Naive thymus-derived CD8-positive, alpha-beta T cell (primary cell): ENCODE data around the gene C9orf78. TPM values are rescaled to one million over a fixed set of nuclear protein-coding genes. Genes with fewer than 3 reads are reported as not detected.

ENCODE experiments used
- ATAC-seq, 2 donors: fragments of 150-1000 bp; cut with Tn5 transposase in 1 of 2; sonication (Bioruptor Pico), chemical (Tn5 transposase) in 1 of 2; 1 replicate in 1 of 2; 2 replicates in 1 of 2; pipeline ENCODE4 v1.10.0; 2021; ENCODE audit warnings: mild to moderate bottlenecking in 2 of 2, moderate library complexity in 2 of 2
- POLR2A ChIA-PET: fragments of 350-600 bp; sonication (Branson Sonifier 250); formaldehyde crosslinking; loops from one replicate; lab custom pipeline; 2021; ENCODE audit warnings: antibody characterized with exemption; lab: Charles Lee
- DNase-seq, 10 donors: peaks; one replicate each; pipeline versions ENCODE4 v3.0.0 to v3.0.0-alpha.2; 2020 to 2022
- H3K27ac Mint-ChIP-seq, 10 donors: one replicate each; pipeline ENCODE4 v1.8.0; 2020 to 2022; ENCODE audit warnings: mild to moderate bottlenecking in 10 of 10, mixed read lengths in 10 of 10, moderate library complexity in 4 of 10, inconsistent platforms in 1 of 10
- H3K27me3 Mint-ChIP-seq, 5 donors: one replicate each; pipeline ENCODE4 v1.8.0; 2021 to 2022; ENCODE audit warnings: mixed read lengths in 5 of 5
- H3K36me3 Mint-ChIP-seq, 3 donors: one replicate each; pipeline ENCODE4 v1.8.0; 2020 to 2022; ENCODE audit warnings: mixed read lengths in 3 of 3, mild to moderate bottlenecking in 2 of 3, inconsistent platforms in 1 of 3
- H3K4me1 Mint-ChIP-seq, 4 donors: one replicate each; pipeline ENCODE4 v1.8.0; 2021 to 2022; ENCODE audit warnings: mixed read lengths in 4 of 4
- H3K4me3 Mint-ChIP-seq, 10 donors: one replicate each; pipeline ENCODE4 v1.8.0; 2020 to 2022; ENCODE audit warnings: mild to moderate bottlenecking in 10 of 10, mixed read lengths in 10 of 10, moderate library complexity in 6 of 10, inconsistent platforms in 1 of 10
- H3K9me3 Mint-ChIP-seq, 9 donors: one replicate each; pipeline ENCODE4 v1.8.0; 2020 to 2022; ENCODE audit warnings: mixed read lengths in 9 of 9, mild to moderate bottlenecking in 3 of 9, inconsistent platforms in 1 of 9, moderate library complexity in 1 of 9
- polyA plus RNA-seq, 3 donors: library from polyadenylated mRNA; unstranded; fragments of 300-500 nt; fragmentation: Illumina TruSeq; gene quantifications; one replicate each; pipeline ENCODE4 v1.2.3, GENCODE V29; 2021
- total RNA-seq, 8 experiments: library from RNA in 2 of 8; stranded (reverse) in 2 of 8; gene quantifications; one replicate each; pipeline ENCODE4 v1.2.3 and lab custom pipeline; 2021 to 2026

C9orf78 gene
- total and polyA plus RNA-seq, 5 experiments from 2014 or later = 98.7 to 242 (median 191) TPM

DNA sequence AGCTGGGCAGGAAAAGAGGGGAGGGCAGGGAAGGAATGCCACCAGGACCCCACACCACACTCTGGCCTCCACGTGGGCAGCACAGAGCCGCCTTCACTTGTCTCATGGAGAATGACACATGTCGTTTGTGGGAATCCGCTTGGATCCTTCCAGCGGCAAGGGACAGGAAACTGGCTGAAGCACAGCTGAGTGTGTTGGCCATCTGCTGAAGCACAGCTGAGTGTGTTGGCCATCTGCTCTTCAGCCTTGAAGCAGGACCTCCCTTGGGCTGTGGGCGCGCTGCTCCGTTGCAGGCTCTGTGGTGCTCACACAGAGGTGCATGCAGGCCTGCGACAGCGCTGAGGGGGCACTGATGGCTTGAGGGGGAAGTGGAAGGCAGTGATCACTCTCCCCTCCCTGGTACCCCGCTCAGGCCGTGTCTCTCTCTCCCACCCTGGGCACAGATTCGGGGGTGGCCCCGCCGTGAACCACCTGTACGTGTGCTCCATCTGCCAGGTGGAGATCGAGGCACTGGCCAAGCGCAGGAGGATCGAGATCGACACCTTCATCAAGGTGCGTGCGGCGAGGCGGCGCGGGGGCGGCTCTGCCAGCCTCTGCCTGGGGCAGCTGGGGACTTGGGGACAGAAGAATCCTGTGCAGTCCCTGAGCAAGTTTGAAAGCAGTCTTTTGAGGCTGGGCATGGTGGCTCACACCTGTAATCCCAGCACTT, 40.8 kb upstream of the C9orf78 start:
- ATAC-seq (no peak), DNase-seq (no peak)
- Mint-ChIP-seq H3K4me3 (no peak overlapping the region), H3K27ac (peak overlapping the region in 5 of 10 donors; percentile 2 to 86 (median 43)), H3K4me1 (peaks cover 12 to 47% (median 30%) of the 10 kb centered on the region in 4 donors), H3K27me3 (no peaks in the 10 kb centered on the region), H3K9me3 (no peaks in the 10 kb centered on the region), H3K36me3 (peaks cover 0 to 73% (median 18%) of the 10 kb centered on the region in 3 donors)
- POLR2A ChIA-PET = interaction anchor here (0.5 to 1.2 kb wide), 4 partner anchors 33 to 169 kb away, joined by 3 to 5 read pairs (median 3); partner anchors contain the start of gene USP20

DNA sequence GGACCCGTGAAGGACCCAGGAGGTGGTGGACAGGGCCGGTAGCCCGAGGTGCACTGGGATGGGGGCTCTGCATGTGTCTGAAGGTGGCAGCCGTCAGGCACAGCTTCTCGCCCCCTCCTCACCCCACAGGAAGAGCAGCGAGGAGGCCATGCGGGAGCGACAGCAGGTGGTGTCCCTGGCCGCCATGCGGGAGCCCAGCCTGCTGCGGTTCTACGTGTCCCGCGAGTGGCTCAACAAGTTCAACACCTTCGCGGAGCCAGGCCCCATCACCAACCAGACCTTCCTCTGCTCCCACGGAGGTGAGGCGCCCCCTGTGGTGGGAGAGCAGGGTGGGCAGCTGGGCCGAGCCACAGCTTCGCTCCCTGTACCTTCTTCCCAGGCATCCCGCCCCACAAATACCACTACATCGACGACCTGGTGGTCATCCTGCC, 40.1 kb upstream of the C9orf78 start:
- no peak overlapping the region for H3K4me3 Mint-ChIP-seq
- POLR2A ChIA-PET = no interaction called here
- ATAC-seq = no peak
- no peak for DNase-seq
- H3K27me3 Mint-ChIP-seq = no peaks in the 10 kb centered on the region
- no peaks in the 10 kb centered on the region for H3K9me3 Mint-ChIP-seq
- peak overlapping the region in 3 of 10 donors; percentile 2 to 77 (median 52) for H3K27ac Mint-ChIP-seq
- peaks cover 12 to 50% (median 36%) of the 10 kb centered on the region in 4 donors for H3K4me1 Mint-ChIP-seq
- peaks cover 0 to 69% (median 18%) of the 10 kb centered on the region in 3 donors for H3K36me3 Mint-ChIP-seq

DNA sequence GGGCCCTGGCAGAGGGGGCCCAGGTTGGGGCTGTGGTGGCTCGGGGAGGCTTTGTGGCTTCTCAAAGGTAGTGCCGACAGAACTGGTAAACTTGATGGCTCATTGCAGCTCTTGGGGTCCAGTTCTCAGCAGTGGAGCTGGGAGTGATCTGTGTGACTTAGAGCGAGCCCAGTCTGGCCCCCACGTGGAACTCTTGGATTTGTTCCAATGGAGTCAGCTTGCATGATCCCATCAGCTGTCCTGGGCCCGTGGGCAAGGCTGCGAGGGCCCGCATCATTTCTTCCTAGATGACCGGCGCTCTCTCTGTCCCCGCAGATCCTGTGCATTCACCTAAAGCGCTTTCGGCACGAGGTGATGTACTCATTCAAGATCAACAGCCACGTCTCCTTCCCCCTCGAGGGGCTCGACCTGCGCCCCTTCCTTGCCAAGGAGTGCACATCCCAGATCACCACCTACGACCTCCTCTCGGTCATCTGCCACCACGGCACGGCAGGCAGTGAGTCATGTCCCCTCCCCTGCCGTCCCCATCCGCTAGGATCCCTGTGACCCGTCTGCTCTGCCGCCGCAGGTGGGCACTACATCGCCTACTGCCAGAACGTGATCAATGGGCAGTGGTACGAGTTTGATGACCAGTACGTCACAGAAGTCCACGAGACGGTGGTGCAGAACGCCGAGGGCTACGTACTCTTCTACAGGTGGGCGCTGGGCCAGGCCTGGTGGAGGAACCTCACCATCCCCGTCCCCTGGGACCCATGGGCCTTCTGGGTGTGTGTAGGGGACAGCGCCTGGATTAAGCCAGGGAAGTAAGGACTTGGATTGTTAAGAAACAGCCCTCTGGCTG, 39.4 kb upstream of the C9orf78 start:
- H3K4me1 Mint-ChIP-seq = peaks cover 16 to 56% (median 43%) of the 10 kb centered on the region in 4 donors
- ATAC-seq = no peak

DNA sequence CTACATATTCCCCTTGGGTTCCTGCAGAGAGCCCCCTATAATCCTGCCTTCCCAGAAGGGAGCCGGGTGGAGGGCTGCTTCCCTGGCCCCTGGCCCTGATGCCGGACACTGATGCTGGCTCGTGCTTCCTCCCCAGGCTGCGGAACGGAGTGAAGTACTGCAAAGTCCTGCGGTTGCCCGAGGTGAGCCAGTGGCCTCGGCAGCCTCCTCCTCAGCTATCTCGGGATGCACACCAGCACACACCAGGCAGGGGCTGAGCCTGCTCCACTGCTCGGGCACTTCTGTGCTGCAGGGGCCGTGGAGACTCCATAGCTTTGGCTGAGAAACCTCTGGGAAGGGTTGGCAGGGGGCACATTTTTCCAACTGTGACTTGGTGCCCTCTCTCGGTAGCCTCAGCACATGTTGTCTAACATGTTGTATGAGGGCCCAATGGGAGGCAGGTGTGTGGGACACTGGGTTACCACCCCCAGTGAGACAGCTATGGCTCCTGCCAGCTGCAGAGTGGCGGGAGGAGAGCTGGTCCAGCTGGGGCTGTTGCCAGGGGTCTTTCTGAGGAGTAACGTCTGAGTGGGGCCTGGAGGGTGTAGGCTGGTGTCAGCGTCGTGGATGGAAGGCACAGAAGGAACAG, 38.6 kb upstream of the C9orf78 start:
- Mint-ChIP-seq H3K4me3 (peak overlapping the region in 2 of 10 donors; percentile 18 to 30), H3K4me1 (peaks cover 17 to 63% (median 50%) of the 10 kb centered on the region in 4 donors), H3K27ac (peak overlapping the region; percentile 56 to 92 (median 82)), H3K9me3 (no peaks in the 10 kb centered on the region), H3K27me3 (no peaks in the 10 kb centered on the region), H3K36me3 (peaks cover 0 to 59% (median 18%) of the 10 kb centered on the region in 3 donors)
- ATAC-seq (no peak), DNase-seq (no peak)
- POLR2A ChIA-PET = interaction anchor here (0.6 to 1.4 kb wide), 5 partner anchors 13 to 812 kb away, joined by 3 to 5 read pairs (median 4); partner anchors contain the start of genes C9orf78 and USP20

More for the DNA sequence above, 39.4 kb upstream of the C9orf78 start:
- no peaks in the 10 kb centered on the region for H3K27me3 Mint-ChIP-seq
- H3K9me3 Mint-ChIP-seq = no peaks in the 10 kb centered on the region
- no peak for DNase-seq
- peak overlapping the region in 1 of 10 donors; percentile 24 for H3K4me3 Mint-ChIP-seq
- POLR2A ChIA-PET = interaction anchor here (1.4 kb wide), 1 partner anchor 12 kb away, joined by 5 read pairs; no protein-coding TSS in a partner anchor
- peaks cover 0 to 64% (median 18%) of the 10 kb centered on the region in 3 donors for H3K36me3 Mint-ChIP-seq
- H3K27ac Mint-ChIP-seq = peak overlapping the region in 9 of 10 donors; percentile 5 to 92 (median 75)

DNA sequence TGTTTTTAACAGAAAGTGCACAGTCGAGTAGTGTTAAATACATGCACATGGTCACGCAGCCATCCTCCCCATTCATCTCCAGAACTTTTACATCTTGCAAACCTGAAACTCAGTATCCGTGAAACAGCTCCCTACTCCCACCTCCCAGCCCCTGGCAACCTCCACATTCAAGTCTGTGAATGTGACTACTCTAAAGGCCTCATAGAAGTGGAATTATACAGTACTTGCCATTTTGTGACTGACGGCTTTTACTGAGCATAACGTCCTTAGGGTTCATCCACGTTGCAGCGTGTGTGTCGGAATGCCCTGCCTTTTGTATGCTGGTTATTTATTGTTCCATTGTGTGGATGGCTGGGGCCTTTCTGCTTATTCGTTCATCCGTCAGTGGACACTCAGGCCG, 36.0 kb upstream of the C9orf78 start:
- Mint-ChIP-seq H3K9me3 (no peaks in the 10 kb centered on the region), H3K27me3 (no peaks in the 10 kb centered on the region), H3K27ac (peak overlapping the region; percentile 60 to 96 (median 94)), H3K4me1 (peaks cover 29 to 78% (median 67%) of the 10 kb centered on the region in 4 donors), H3K4me3 (peak overlapping the region in 6 of 10 donors; percentile 15 to 74 (median 56)), H3K36me3 (peaks cover 0 to 42% (median 15%) of the 10 kb centered on the region in 3 donors)
- no peak for ATAC-seq
- DNase-seq = no peak
- POLR2A ChIA-PET = interaction anchor here (0.7 to 11.9 kb wide), 4 partner anchors 9 to 36 kb away, joined by 3 to 253 read pairs (median 97); partner anchors contain the start of genes C9orf78 and USP20

DNA sequence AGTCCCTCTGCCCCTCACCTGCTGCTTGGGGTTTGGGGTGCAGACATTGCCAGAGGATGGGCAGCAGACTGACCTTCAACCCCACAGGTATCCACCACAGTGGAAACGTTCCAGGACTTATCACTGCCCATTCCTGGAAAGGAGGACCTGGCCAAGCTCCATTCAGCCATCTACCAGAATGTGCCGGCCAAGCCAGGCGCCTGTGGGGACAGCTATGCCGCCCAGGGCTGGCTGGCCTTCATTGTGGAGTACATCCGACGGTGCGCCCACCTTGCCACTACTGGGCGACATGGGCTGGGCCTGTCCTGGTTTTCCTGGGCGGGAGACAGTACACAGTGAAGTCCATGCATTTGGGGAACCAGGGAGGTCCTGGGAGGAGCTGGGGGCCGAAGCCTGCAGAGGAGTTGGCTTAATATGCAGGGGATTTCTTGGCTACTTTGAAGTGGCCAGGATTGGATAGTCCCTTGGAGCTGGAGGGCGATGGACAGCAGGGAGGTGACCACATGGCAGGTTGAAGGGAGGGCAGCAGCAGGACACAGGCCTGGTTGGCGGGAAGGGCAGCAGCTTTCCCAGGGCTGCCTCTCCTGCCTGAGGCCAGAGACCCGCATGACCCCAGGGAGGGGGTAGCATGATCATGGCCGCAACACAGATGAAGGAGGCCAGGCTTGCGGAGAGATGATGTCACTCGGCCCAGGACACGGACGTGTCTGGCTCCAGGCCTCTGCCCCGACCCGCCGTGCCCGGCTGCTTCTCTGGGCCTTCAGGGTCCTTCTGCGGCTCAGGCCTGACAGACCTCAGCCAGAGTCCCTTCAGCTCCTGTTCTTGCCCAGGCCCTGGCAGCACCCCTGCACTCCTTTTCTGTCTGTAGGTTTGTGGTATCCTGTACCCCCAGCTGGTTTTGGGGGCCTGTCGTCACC, 34.8 kb upstream of the C9orf78 start:
- POLR2A ChIA-PET = interaction anchor here (0.5 to 11.9 kb wide), 14 partner anchors 10 to 1953 kb away, joined by 3 to 253 read pairs (median 4); partner anchors contain the start of genes C9orf78, FNBP1, ST6GALNAC4 and TOR1A
- Mint-ChIP-seq H3K36me3 (peaks cover 0 to 38% (median 16%) of the 10 kb centered on the region in 3 donors), H3K4me3 (peak overlapping the region; percentile 7 to 79 (median 64)), H3K27ac (peak overlapping the region; percentile 85 to 96 (median 94)), H3K27me3 (no peaks in the 10 kb centered on the region), H3K4me1 (peaks cover 31 to 88% (median 77%) of the 10 kb centered on the region in 4 donors), H3K9me3 (no peaks in the 10 kb centered on the region)
- ATAC-seq (no peak), DNase-seq (no peak)

DNA sequence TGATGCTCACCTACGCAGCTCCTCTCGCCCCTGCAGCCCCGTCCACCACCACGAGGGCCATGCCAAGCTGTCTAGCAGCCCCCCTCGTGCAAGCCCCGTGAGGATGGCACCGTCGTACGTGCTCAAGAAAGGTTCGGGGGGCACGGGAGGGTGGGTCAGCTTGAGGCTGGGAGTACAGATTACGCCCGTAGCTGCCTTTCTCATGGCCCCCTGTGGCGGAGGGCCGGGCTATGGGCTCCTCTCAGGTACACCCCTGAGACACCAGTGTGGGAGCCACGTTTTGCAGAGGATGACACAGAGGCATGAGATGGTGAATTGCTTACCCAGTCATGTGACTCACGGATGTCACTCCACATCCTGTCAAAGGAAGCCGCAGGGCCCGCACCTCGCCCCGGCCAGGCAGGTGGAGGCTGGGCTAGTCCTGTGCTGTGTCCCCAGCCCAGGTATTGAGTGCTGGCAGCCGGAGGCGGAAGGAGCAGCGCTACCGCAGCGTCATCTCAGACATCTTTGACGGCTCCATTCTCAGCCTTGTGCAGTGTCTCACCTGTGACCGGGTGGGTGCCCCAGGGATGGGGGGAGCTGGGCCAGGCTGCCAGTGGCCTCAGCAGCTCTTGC, 33.9 kb upstream of the C9orf78 start:
- ATAC-seq (peak; percentile 83 to 90), DNase-seq (peak; percentile 72 to 96 (median 94))
- Mint-ChIP-seq H3K4me1 (peaks cover 32 to 87% (median 78%) of the 10 kb centered on the region in 4 donors), H3K27ac (peak overlapping the region; percentile 85 to 96 (median 94)), H3K4me3 (peak overlapping the region; percentile 19 to 79 (median 64)), H3K9me3 (no peaks in the 10 kb centered on the region), H3K27me3 (no peaks in the 10 kb centered on the region), H3K36me3 (peaks cover 0 to 35% (median 10%) of the 10 kb centered on the region in 3 donors)
- POLR2A ChIA-PET = interaction anchor here (0.6 to 11.9 kb wide), 12 partner anchors 11 to 184 kb away, joined by 3 to 253 read pairs (median 5); partner anchors contain the start of genes C9orf78, FNBP1, TOR1A and USP20

DNA sequence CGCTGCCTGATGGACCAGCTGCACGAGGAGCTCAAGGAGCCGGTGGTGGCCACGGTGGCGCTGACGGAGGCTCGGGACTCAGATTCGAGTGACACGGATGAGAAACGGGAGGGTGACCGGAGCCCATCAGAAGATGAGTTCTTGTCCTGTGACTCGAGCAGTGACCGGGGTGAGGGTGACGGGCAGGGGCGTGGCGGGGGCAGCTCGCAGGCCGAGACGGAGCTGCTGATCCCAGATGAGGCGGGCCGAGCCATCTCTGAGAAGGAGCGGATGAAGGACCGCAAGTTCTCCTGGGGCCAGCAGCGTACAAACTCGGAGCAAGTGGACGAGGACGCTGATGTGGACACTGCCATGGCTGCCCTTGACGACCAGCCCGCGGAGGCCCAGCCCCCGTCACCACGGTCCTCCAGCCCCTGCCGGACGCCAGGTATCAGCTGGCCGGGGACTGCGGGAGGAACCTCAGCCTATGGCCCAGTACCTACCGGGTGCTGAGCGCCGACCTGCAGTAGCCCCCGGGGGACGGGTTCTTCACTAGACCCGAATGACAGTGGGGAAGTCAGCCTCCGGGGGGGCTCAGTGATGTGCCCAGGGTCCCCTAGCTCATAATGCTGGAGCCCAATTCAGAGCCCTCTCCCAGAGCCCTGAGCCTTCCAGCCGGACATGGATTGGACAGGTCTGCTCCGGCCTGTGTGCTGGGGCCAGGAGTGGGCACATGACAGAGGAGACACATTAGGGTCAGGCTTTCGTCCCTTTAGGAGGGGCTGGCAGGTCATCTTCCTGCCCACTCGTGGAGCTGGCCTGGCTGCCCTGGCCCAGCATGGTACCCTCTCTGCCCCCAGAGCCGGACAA, 33.2 kb upstream of the C9orf78 start:
- Mint-ChIP-seq H3K9me3 (no peaks in the 10 kb centered on the region), H3K36me3 (peaks cover 0 to 35% (median 12%) of the 10 kb centered on the region in 3 donors), H3K4me1 (peaks cover 33 to 90% (median 80%) of the 10 kb centered on the region in 4 donors), H3K27ac (peak overlapping the region; percentile 93 to 97 (median 96)), H3K27me3 (no peaks in the 10 kb centered on the region), H3K4me3 (peak overlapping the region; percentile 47 to 85 (median 76))
- ATAC-seq (no peak), DNase-seq (no peak)
- POLR2A ChIA-PET = interaction anchor here (0.6 to 11.9 kb wide), 11 partner anchors 11 to 189 kb away, joined by 3 to 253 read pairs (median 5); partner anchors contain the start of genes C9orf78, FNBP1, TOR1A and USP20

DNA sequence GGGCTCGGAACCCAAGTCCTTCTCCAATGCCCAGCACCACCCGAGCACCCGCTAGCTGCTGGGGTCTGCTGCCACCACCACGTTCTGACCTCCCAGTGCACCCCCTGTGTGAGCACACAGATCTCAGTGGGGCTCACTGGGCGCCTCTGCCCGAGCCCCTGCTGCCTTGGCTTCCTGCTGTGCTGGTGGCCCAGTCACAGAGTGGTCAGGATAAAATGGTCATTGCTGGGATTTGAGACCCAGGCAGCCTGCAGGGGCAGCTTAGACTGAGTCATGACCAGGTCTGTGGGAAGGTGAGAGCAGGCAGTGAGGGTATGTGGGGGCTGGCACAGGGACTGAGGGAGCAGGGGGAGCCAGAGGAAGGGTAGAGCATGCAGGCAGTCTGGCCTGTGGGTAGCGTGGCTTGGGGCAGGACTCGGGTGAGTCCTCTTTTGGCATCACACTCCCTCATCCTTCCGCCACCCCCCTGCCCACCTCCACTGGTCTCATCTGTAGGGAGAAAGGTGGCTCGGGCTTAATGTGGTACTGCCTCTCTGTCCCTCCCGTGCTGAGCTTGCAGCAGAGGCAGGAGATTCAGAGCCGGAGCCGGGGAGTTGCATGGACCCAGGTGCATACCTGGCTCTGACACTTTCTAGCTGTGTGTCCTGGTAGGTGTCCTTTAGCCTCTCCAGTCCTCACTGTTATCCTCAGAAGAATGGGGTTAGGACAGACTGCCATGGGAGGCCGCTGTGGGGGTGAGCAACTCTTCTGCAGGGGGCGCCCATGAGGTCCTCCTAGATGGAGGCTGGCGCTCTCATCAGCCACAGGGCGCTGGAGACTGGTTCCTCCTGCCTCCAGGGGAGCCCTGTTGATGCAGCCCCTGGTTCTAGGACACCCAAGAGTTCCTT, 32.3 kb upstream of the C9orf78 start:
- H3K9me3 Mint-ChIP-seq = no peaks in the 10 kb centered on the region
- peak overlapping the region; percentile 86 to 97 (median 92) for H3K27ac Mint-ChIP-seq
- peaks cover 0 to 37% (median 16%) of the 10 kb centered on the region in 3 donors for H3K36me3 Mint-ChIP-seq
- ATAC-seq (no peak), DNase-seq (peak in 3 of 10 donors; percentile 25 to 34 (median 32))
- POLR2A ChIA-PET = interaction anchor here (0.9 to 11.9 kb wide), 7 partner anchors 12 to 175 kb away, joined by 3 to 253 read pairs (median 17); partner anchors contain the start of genes C9orf78, FNBP1 and USP20
- peak overlapping the region; percentile 47 to 85 (median 74) for H3K4me3 Mint-ChIP-seq
- H3K4me1 Mint-ChIP-seq = peaks cover 34 to 91% (median 86%) of the 10 kb centered on the region in 4 donors
- no peaks in the 10 kb centered on the region for H3K27me3 Mint-ChIP-seq
